Fibroblast of pulmonary artery (primary cell): ENCODE data around the gene TBX19.

Experiments used
- DNase-seq: peaks from one replicate; pipeline ENCODE4 v3.0.0-alpha.2; 2010; ENCODE audit warnings: low read depth
- H3K4me3 ChIP-seq: replicated peaks from 2 replicates; pipeline ENCODE4 v1.5.1; 2011; ENCODE audit warnings: low read depth, mild to moderate bottlenecking, control low read depth, low read length, moderate library complexity
- CTCF ChIP-seq: IDR thresholded peaks from 2 replicates; pipeline ENCODE4 v1.5.1; 2011; ENCODE audit warnings: mild to moderate bottlenecking, control low read depth, low read length, inconsistent platforms; ENCODE audit errors: missing control alignments

The TBX19 gene

GRCh38 chr1:168328731-168329364, 48.2 kb downstream of the TBX19 start:
- DNase-seq: no peak
- no peak for TF ChIP-seq CTCF
- no peak overlapping the region for H3K4me3 ChIP-seq

GRCh38 chr1:168330285-168330684, 49.6 kb downstream of the TBX19 start:
- DNase-seq: no peak
- no peak overlapping the region for H3K4me3 ChIP-seq
- no peak for TF ChIP-seq CTCF

- no peak for DNase-seq
- TF ChIP-seq CTCF: no peak
- no peak overlapping the region for H3K4me3 ChIP-seq
Observed at GRCh38 chr1:168331569-168331968, 50.9 kb downstream of the TBX19 start.

- TF ChIP-seq CTCF: no peak
- H3K4me3 ChIP-seq: no peak overlapping the region
- no peak for DNase-seq
Observed at GRCh38 chr1:168333562-168334276, 53.0 kb downstream of the TBX19 start.

- TF ChIP-seq CTCF: no peak
- peak; percentile 29 for DNase-seq
- H3K4me3 ChIP-seq: no peak overlapping the region
Observed at GRCh38 chr1:168335500-168335899, 54.8 kb downstream of the TBX19 start.

- no peak for TF ChIP-seq CTCF
- no peak overlapping the region for H3K4me3 ChIP-seq
- DNase-seq: no peak
Observed at GRCh38 chr1:168338589-168339503, 58.2 kb downstream of the TBX19 start.
